ENCODE measurements around the gene C2CD2L. TPM values are rescaled to one million over a fixed set of nuclear protein-coding genes. Genes with fewer than 3 reads are reported as not detected.

Gene C2CD2L
- total and polyA plus RNA-seq, 2 of the 13 experiments (the other 11 are each of a cell fraction or from before 2014, with no cell fraction given) = 3.7 to 5.5 TPM

DNA sequence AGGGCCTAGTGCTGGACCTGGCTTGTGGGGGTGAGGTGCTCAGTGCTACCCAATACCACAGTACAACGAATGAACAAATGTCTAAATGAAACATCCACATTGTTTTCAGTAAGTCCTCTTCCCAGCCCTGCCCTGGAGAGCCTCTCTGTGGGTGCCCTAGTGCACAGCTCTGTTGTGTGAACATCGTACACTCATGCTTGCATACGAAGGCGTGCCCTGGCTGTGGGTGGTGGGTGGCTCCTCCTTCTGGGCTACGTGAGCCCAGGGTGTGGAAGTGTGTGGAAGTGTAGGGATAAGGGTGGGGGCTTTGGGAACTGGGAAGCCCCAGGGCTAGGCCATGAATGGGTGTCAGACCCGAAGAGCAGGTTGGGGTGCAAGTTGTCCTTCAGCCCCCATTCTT is 60.8 kb downstream of the C2CD2L start (continued):
- TF ChIP-seq, protein P1, sequence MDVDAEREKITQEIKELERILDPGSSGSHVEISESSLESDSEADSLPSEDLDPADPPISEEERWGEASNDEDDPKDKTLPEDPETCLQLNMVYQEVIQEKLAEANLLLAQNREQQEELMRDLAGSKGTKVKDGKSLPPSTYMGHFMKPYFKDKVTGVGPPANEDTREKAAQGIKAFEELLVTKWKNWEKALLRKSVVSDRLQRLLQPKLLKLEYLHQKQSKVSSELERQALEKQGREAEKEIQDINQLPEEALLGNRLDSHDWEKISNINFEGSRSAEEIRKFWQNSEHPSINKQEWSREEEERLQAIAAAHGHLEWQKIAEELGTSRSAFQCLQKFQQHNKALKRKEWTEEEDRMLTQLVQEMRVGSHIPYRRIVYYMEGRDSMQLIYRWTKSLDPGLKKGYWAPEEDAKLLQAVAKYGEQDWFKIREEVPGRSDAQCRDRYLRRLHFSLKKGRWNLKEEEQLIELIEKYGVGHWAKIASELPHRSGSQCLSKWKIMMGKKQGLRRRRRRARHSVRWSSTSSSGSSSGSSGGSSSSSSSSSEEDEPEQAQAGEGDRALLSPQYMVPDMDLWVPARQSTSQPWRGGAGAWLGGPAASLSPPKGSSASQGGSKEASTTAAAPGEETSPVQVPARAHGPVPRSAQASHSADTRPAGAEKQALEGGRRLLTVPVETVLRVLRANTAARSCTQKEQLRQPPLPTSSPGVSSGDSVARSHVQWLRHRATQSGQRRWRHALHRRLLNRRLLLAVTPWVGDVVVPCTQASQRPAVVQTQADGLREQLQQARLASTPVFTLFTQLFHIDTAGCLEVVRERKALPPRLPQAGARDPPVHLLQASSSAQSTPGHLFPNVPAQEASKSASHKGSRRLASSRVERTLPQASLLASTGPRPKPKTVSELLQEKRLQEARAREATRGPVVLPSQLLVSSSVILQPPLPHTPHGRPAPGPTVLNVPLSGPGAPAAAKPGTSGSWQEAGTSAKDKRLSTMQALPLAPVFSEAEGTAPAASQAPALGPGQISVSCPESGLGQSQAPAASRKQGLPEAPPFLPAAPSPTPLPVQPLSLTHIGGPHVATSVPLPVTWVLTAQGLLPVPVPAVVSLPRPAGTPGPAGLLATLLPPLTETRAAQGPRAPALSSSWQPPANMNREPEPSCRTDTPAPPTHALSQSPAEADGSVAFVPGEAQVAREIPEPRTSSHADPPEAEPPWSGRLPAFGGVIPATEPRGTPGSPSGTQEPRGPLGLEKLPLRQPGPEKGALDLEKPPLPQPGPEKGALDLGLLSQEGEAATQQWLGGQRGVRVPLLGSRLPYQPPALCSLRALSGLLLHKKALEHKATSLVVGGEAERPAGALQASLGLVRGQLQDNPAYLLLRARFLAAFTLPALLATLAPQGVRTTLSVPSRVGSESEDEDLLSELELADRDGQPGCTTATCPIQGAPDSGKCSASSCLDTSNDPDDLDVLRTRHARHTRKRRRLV (CRISPR knock-in tag; IDR thresholded peaks at IDR 0.05) = 0 out of 2 replicates have a peak, but pooled peaks have one; percentile 11
- TF ChIP-seq ZNF713 (CRISPR knock-in tag; IDR thresholded peaks at IDR 0.05) (0 out of 2 replicates have a peak, but pooled peaks have one; percentile 57), CTCF (CRISPR knock-in tag; IDR thresholded peaks at IDR 0.05) (no peak), ZSCAN21 (CRISPR knock-in tag; IDR thresholded peaks at IDR 0.05; ENCODE audit: borderline replicate concordance) (0 out of 2 replicates have a peak, but pooled peaks have one; percentile 17), ZFP36L1 (CRISPR knock-in tag; IDR thresholded peaks at IDR 0.05) (0 out of 2 replicates have a peak, but pooled peaks have one; percentile 31), ZNF737 (CRISPR knock-in tag; IDR thresholded peaks at IDR 0.05; ENCODE audit: borderline replicate concordance) (0 out of 2 replicates have a peak, but pooled peaks have one; percentile 31), ZBTB38 (CRISPR knock-in tag; IDR thresholded peaks at IDR 0.05) (0 out of 2 replicates have a peak, but pooled peaks have one; percentile 6), ZNF263 (CRISPR knock-in tag; IDR thresholded peaks at IDR 0.05) (no peak), CENPT (CRISPR knock-in tag; IDR thresholded peaks at IDR 0.05; ENCODE audit: low read depth) (0 out of 2 replicates have a peak, but pooled peaks have one; percentile 33)

Other genes with a start within 250 kb of the C2CD2L start
- not detected in 2 replicates for gene CXCR5, start 223.5 kb upstream of the C2CD2L start, total RNA-seq (2016; rRNA removed; fragmentation: Illumina TruSeq; extraction: Trizol)
- not detected in 2 replicates for gene CXCR5, start 223.5 kb upstream of the C2CD2L start, polyA plus RNA-seq (2011; rRNA removed)
- 3.7 and 5.5 TPM in 2 replicates for gene BCL9L, start 181.4 kb upstream of the C2CD2L start, total RNA-seq (2016; rRNA removed; fragmentation: Illumina TruSeq; extraction: Trizol)
- gene BCL9L, start 181.4 kb upstream of the C2CD2L start, polyA plus RNA-seq (2011; rRNA removed) = 4.1 and 4.5 TPM in 2 replicates
- gene UPK2, start 151.0 kb upstream of the C2CD2L start, total RNA-seq (2016; rRNA removed; fragmentation: Illumina TruSeq; extraction: Trizol) = not detected in 2 replicates
- not detected in 2 replicates for gene UPK2, start 151.0 kb upstream of the C2CD2L start, polyA plus RNA-seq (2011; rRNA removed)
- not detected in 2 replicates for gene FOXR1, start 135.6 kb upstream of the C2CD2L start, total RNA-seq (2016; rRNA removed; fragmentation: Illumina TruSeq; extraction: Trizol)
- not detected in 2 replicates for gene FOXR1, start 135.6 kb upstream of the C2CD2L start, polyA plus RNA-seq (2011; rRNA removed)
- 9.2 and 25.0 TPM in 2 replicates for gene CENATAC, start 109.2 kb upstream of the C2CD2L start, total RNA-seq (2016; rRNA removed; fragmentation: Illumina TruSeq; extraction: Trizol)
- 19.8 and 21.7 TPM in 2 replicates for gene CENATAC, start 109.2 kb upstream of the C2CD2L start, polyA plus RNA-seq (2011; rRNA removed)
- gene RPS25, start 89.0 kb upstream of the C2CD2L start, total RNA-seq (2016; rRNA removed; fragmentation: Illumina TruSeq; extraction: Trizol) = 1,415 and 1,643 TPM in 2 replicates
- gene RPS25, start 89.0 kb upstream of the C2CD2L start, polyA plus RNA-seq (2011; rRNA removed) = 647 and 839 TPM in 2 replicates
- gene TRAPPC4, start 88.6 kb upstream of the C2CD2L start, total RNA-seq (2016; rRNA removed; fragmentation: Illumina TruSeq; extraction: Trizol) = 97.4 and 124 TPM in 2 replicates
- 126 and 140 TPM in 2 replicates for gene TRAPPC4, start 88.6 kb upstream of the C2CD2L start, polyA plus RNA-seq (2011; rRNA removed)
- 25.6 and 43.0 TPM in 2 replicates for gene SLC37A4, start 76.5 kb upstream of the C2CD2L start, total RNA-seq (2016; rRNA removed; fragmentation: Illumina TruSeq; extraction: Trizol)
- gene SLC37A4, start 76.5 kb upstream of the C2CD2L start, polyA plus RNA-seq (2011; rRNA removed) = 56.1 and 59.7 TPM in 2 replicates
- 50.0 and 127 TPM in 2 replicates for gene HYOU1, start 50.1 kb upstream of the C2CD2L start, total RNA-seq (2016; rRNA removed; fragmentation: Illumina TruSeq; extraction: Trizol)
- gene HYOU1, start 50.1 kb upstream of the C2CD2L start, polyA plus RNA-seq (2011; rRNA removed) = 155 and 164 TPM in 2 replicates
- 21.6 and 23.3 TPM in 2 replicates for gene VPS11, start 39.5 kb upstream of the C2CD2L start, total RNA-seq (2016; rRNA removed; fragmentation: Illumina TruSeq; extraction: Trizol)
- gene VPS11, start 39.5 kb upstream of the C2CD2L start, polyA plus RNA-seq (2011; rRNA removed) = 13.7 and 18.9 TPM in 2 replicates
- gene HMBS, start 22.5 kb upstream of the C2CD2L start, total RNA-seq (2016; rRNA removed; fragmentation: Illumina TruSeq; extraction: Trizol) = 9.4 and 14.0 TPM in 2 replicates
- gene HMBS, start 22.5 kb upstream of the C2CD2L start, polyA plus RNA-seq (2011; rRNA removed) = 46.8 and 46.9 TPM in 2 replicates
- gene DPAGT1, start 5.5 kb upstream of the C2CD2L start, total RNA-seq (2016; rRNA removed; fragmentation: Illumina TruSeq; extraction: Trizol) = 15.1 and 37.6 TPM in 2 replicates
- 63.9 and 70.7 TPM in 2 replicates for gene DPAGT1, start 5.5 kb upstream of the C2CD2L start, polyA plus RNA-seq (2011; rRNA removed)
- gene HINFP, start 14.2 kb downstream of the C2CD2L start, total RNA-seq (2016; rRNA removed; fragmentation: Illumina TruSeq; extraction: Trizol) = 13.3 and 15.1 TPM in 2 replicates
- 21.4 and 27.5 TPM in 2 replicates for gene HINFP, start 14.2 kb downstream of the C2CD2L start, polyA plus RNA-seq (2011; rRNA removed)
- gene ABCG4, start 41.7 kb downstream of the C2CD2L start, total RNA-seq (2016; rRNA removed; fragmentation: Illumina TruSeq; extraction: Trizol) = not detected in 2 replicates
- gene ABCG4, start 41.7 kb downstream of the C2CD2L start, polyA plus RNA-seq (2011; rRNA removed) = not detected in 2 replicates
- gene NLRX1, start 61.4 kb downstream of the C2CD2L start, total RNA-seq (2016; rRNA removed; fragmentation: Illumina TruSeq; extraction: Trizol) = 6.8 and 11.0 TPM in 2 replicates
- 8.7 and 11.6 TPM in 2 replicates for gene NLRX1, start 61.4 kb downstream of the C2CD2L start, polyA plus RNA-seq (2011; rRNA removed)
- 0.24 TPM in 1 of 2 replicates, not detected in the other for gene NHERF4, start 78.1 kb downstream of the C2CD2L start, total RNA-seq (2016; rRNA removed; fragmentation: Illumina TruSeq; extraction: Trizol)
- 0.12 and 0.38 TPM in 2 replicates for gene NHERF4, start 78.1 kb downstream of the C2CD2L start, polyA plus RNA-seq (2011; rRNA removed)
- gene CBL, start 99.0 kb downstream of the C2CD2L start, total RNA-seq (2016; rRNA removed; fragmentation: Illumina TruSeq; extraction: Trizol) = 7.4 and 11.0 TPM in 2 replicates
- gene CBL, start 99.0 kb downstream of the C2CD2L start, polyA plus RNA-seq (2011; rRNA removed) = 5.5 and 6.6 TPM in 2 replicates
- gene MCAM, start 209.8 kb downstream of the C2CD2L start, total RNA-seq (2016; rRNA removed; fragmentation: Illumina TruSeq; extraction: Trizol) = 5.9 and 15.2 TPM in 2 replicates
- gene MCAM, start 209.8 kb downstream of the C2CD2L start, polyA plus RNA-seq (2011; rRNA removed) = 12.1 and 18.6 TPM in 2 replicates
- 11.9 and 20.8 TPM in 2 replicates for gene RNF26, start 227.2 kb downstream of the C2CD2L start, total RNA-seq (2016; rRNA removed; fragmentation: Illumina TruSeq; extraction: Trizol)
- 26.3 and 28.8 TPM in 2 replicates for gene RNF26, start 227.2 kb downstream of the C2CD2L start, polyA plus RNA-seq (2011; rRNA removed)
- 0.77 and 1.2 TPM in 2 replicates for gene C1QTNF5, start 233.5 kb downstream of the C2CD2L start, total RNA-seq (2016; rRNA removed; fragmentation: Illumina TruSeq; extraction: Trizol)
- 0.86 TPM in 2 replicates for gene C1QTNF5, start 233.5 kb downstream of the C2CD2L start, polyA plus RNA-seq (2011; rRNA removed)
- not detected in 2 replicates for gene MFRP, start 239.4 kb downstream of the C2CD2L start, total RNA-seq (2016; rRNA removed; fragmentation: Illumina TruSeq; extraction: Trizol)
- gene MFRP, start 239.4 kb downstream of the C2CD2L start, polyA plus RNA-seq (2011; rRNA removed) = not detected in 2 replicates

Data from HepG2 (cell line).